AG04450 (cell line): ENCODE measurements around the gene HOXB8. TPM values are rescaled to one million over a fixed set of nuclear protein-coding genes. Genes with fewer than 3 reads are reported as not detected.
A peak's percentile ranks its signal among the peaks of the same experiment; 100 is the strongest.

Experiments used
- CTCF ChIA-PET: fragments of 300-600, 350-600 bp; formaldehyde crosslinking; extraction: SDS; loops from one replicate; lab custom pipeline; 2022; ENCODE audit warnings: antibody characterized with exemption, inconsistent platforms; lab: Charles Lee
- POLR2A ChIA-PET: fragments of 350-600 bp; formaldehyde crosslinking; extraction: SDS; loops from one replicate; lab custom pipeline; 2021; ENCODE audit warnings: antibody characterized with exemption, inconsistent platforms; lab: Yijun Ruan, JAX
- DNase-seq: peaks from one replicate; pipeline ENCODE4 v3.0.0-alpha.2; 2011; ENCODE audit warnings: low read depth, low spot score
- H3K27ac ChIP-seq: one replicate; pipeline ENCODE4 v1.5.1; 2012; ENCODE audit warnings: low read depth, low read length, control low read depth
- H3K27me3 ChIP-seq: one replicate; pipeline ENCODE4 v1.6.0; 2012; ENCODE audit warnings: low read length; ENCODE audit not compliant: control insufficient read depth, insufficient read depth
- H3K4me3 ChIP-seq: 2 replicates; pipeline ENCODE4 v1.5.1; 2011; ENCODE audit warnings: mild to moderate bottlenecking, low read depth, low read length, control low read depth
- H3K9me3 ChIP-seq: 2 replicates; pipeline ENCODE4 v1.5.1; 2012; ENCODE audit warnings: low read length; ENCODE audit not compliant: control insufficient read depth, insufficient read depth
- CTCF ChIP-seq: IDR thresholded peaks from 2 replicates; pipeline ENCODE4 v1.5.1; 2011; ENCODE audit warnings: low read depth, low read length, control low read depth, inconsistent platforms
- polyA plus RNA-seq: library from polyadenylated mRNA; depleted of rRNA; stranded (reverse); fragments of >200 nt; gene quantifications from 2 replicates; pipeline ENCODE4 v1.2.3, GENCODE V29; 2011

HOXB8 gene
- polyA plus RNA-seq, 1 experiment: 0.97 TPM

- ChIA-PET POLR2A (interaction anchor here (1.1 to 1.5 kb wide), 3 partner anchors 13 to 80 kb away, joined by 3 to 5 read pairs (median 4); no protein-coding TSS in a partner anchor), CTCF (interaction anchor here (0.6 to 1.7 kb wide), 6 partner anchors 16 to 260 kb away, joined by 3 to 15 read pairs (median 4); no protein-coding TSS in a partner anchor)
- Histone ChIP-seq H3K9me3 (no peaks in the 10 kb centered on the region; the same call in 1 of the 2 replicates), H3K27me3 (no peaks in the 10 kb centered on the region), H3K4me3 (peak overlapping the region; percentile 90), H3K27ac (peak overlapping the region; percentile 98)
- no peak for TF ChIP-seq CTCF
- DNase-seq: no peak
Measured at GRCh38 chr17:48583708-48584222, 31.3 kb downstream of the HOXB8 start.

- H3K27me3 ChIP-seq: no peaks in the 10 kb centered on the region
- H3K4me3 ChIP-seq: peak overlapping the region; percentile 90
- H3K27ac ChIP-seq: peak overlapping the region; percentile 98
- no peak for DNase-seq
- no peaks in the 10 kb centered on the region; the same call in 1 of the 2 replicates for H3K9me3 ChIP-seq
- no peak for TF ChIP-seq CTCF
- POLR2A ChIA-PET: interaction anchor here (0.7 to 1.5 kb wide), 8 partner anchors 10 to 99 kb away, joined by 3 to 6 read pairs (median 4); partner anchors contain the start of gene HOXB5
- CTCF ChIA-PET: interaction anchor here (0.5 to 1.7 kb wide), 7 partner anchors 31 to 452 kb away, joined by 3 to 15 read pairs (median 4); no protein-coding TSS in a partner anchor
Measured at GRCh38 chr17:48582750-48583069, 32.4 kb downstream of the HOXB8 start.

GRCh38 chr17:48579760-48580554 lies 35.1 kb downstream of the HOXB8 start:
- H3K27me3 ChIP-seq: no peaks in the 10 kb centered on the region
- TF ChIP-seq CTCF: no peak
- ChIA-PET POLR2A (interaction anchor here (0.5 to 1.0 kb wide), 5 partner anchors 12 to 38 kb away, joined by 3 to 10 read pairs (median 8); no protein-coding TSS in a partner anchor), CTCF (interaction anchor here (0.7 kb wide), 1 partner anchor 239 kb away, joined by 7 read pairs; no protein-coding TSS in a partner anchor)
- H3K27ac ChIP-seq: peak overlapping the region; percentile 98
- no peaks in the 10 kb centered on the region; the same call in 1 of the 2 replicates for H3K9me3 ChIP-seq
- H3K4me3 ChIP-seq: peak overlapping the region; percentile 90
- DNase-seq: no peak

GRCh38 chr17:48579471-48579759 lies 35.7 kb downstream of the HOXB8 start:
- DNase-seq: no peak
- H3K4me3 ChIP-seq: peak overlapping the region; percentile 90
- H3K9me3 ChIP-seq: no peaks in the 10 kb centered on the region; the same call in 1 of the 2 replicates
- H3K27ac ChIP-seq: peak overlapping the region; percentile 98
- CTCF ChIA-PET: interaction anchor here (1.0 to 1.1 kb wide), 2 partner anchors 8 to 13 kb away, joined by 3 to 4 read pairs; partner anchors contain the start of gene HOXB5
- TF ChIP-seq CTCF: no peak
- POLR2A ChIA-PET: interaction anchor here (0.7 to 2.2 kb wide), 6 partner anchors 10 to 38 kb away, joined by 3 to 10 read pairs (median 8); no protein-coding TSS in a partner anchor
- no peaks in the 10 kb centered on the region for H3K27me3 ChIP-seq
